HG03159 (cell line): Measurements from ENCODE around the gene VPS18.

Source experiments
- ATAC-seq: cut with Tn5 transposase; IDR thresholded peaks from one replicate; pipeline ENCODE4 v1.9.1; 2021; ENCODE audit warnings: mild to moderate bottlenecking, moderate library complexity; ENCODE audit not compliant: unreplicated experiment

The VPS18 gene

DNA sequence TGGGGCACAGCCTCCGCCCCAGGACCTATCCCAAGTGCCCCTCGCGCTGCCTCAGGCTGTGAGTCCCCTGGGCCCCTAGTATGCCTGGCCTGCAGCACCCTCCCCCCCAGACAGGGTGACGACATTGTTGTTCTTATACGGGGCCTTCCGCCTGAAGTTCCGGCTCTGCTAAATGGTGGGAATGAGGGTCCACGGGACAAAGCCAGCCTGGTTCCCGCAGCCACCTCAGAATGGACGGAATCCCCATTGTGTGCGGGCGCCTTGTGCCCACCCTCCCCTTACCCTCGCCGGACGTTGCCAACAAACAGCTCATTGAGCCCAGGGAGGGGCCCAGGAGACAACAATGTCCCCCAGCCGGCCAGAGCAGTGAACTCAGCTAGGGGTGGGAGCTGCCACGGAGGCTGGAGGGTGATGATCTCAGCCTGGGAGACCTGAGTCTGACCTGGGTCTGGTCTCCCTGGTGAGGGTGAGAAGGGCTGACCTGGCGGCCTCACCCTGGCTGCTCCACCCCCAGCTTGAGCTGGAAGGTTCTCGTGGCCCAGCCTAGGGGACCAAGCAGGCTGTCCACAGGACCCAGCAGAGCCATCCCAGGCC, 24.6 kb downstream of the VPS18 start:
- ATAC-seq, result no peak

DNA sequence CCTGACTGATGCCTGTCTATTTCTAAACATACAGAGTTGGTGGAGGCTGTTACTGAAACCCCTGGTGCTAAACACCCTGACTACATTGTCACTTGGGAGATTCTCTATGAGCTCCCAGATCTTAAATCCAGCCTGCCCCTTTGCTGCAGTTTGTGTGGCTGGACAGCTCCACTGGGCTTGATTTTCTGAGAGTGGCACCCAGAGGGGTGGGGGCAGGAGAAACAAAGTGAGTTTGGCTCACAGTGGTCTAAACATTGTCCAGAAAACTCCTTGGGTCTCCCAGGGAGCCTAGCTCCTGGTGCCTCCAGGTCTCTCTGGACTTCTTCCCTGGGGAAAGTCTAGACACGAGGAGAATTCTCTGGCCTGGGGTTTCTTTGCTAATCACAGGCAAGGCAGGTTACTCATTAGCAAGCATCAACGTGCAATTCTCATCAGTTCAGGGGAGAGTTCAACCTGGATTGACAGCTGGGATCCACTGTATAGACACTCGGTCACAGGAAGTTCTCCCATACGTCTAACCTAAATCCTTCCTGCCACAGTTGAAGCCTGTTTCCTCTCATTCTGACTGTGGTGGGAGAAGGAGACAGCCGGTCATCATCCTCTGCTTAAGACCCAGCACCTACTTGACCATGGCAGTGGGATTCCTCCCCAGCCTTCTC, 27.8 kb downstream of the VPS18 start:
- no peak for ATAC-seq

DNA sequence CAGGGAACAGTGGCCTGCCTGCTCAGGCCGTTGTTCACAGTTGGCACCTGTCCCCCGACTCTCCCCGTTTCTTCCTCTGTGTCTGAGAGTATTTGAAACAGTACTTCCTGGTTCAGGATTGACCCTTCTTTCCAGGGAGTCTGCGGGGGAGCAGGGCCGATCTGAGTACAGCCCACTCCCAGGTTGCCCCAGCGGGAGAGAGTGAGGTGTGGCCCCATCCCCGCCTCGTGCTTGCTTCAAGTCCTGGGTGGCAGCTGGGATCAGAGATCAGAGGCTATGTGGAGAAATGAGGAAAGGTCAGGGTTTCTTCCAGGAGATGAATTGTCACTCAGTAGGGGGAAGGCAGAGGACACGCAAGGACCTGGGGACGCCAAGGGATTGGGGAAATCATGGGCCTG, 28.4 kb downstream of the VPS18 start:
- ATAC-seq, result no peak

DNA sequence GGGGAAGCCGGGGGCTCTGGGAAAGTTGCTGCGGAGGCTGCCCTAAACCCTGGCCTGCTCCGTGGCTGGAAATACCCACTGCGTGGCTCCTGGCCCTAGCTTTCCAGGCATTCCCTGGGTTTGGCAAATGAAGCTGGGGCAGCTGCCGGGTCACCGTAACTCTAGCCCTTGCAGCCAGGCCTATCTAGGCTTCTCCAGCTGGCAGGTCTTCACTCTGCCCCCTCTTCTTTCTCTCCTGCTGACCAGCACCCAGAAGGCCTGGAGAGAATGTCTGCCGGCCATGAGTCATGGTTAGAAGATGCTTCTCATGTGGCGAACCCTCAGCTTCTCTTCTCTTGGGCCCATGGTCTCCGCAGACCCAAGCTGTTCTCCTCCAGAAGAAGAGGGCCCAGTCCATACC, 29.3 kb downstream of the VPS18 start:
- ATAC-seq, result no peak

DNA sequence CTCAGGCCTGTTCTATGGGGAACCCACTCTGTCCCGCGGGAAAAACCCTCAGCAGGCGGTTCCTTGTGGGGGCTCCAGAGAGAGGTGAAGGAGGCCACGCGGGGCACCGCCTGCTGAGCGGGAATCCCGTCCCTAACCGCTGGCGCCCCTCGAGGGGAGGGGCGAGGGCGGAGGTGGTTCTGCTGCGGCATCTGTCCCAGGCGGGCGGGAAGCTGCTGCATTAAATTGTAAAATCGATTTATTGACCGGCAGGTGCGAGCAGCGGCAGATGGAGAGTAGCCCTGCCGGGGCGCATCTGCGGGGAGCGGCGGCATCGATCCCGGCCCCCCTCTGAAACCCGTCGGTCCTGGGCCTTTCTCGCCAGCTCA, 31.2 kb downstream of the VPS18 start:
- no peak for ATAC-seq

DNA sequence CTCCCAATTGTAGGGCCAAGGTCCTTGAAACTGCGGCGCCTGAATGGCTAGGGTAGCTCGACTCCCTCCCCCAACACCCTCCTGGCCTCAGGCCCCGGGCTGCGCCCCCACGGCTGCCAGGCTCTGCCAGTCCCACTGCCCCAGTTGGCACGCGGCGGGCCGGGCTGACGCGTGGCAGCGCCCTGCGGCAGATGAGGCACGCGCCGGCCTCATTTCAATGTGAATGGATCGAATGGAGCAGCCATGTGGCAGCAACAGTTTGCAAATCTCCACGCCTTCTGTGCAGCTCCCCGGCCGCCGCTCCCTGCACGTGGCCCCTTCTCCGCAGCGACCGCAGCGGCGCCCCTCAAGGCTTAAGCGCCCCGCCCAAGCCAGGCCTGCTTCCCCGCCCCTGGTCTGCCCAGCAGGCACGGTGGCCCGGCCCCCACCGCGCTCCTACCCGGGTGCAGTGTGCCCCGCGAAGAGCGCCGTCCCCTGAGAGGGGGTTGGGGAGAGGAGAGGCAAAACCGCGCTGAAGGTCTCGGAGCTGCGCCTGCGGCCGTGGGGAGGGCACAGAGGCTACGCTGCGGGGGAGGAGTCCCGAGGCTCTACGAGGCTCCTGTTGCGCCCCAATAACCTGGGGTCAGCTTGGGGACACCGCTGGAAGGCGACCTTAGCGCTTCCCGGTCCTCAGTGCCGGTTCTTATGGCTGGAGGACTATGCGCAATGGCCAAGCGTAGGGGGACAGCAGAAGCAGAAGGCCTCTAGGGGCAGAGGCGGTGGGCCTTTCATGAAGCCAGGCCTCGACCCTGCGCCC, 31.8 kb downstream of the VPS18 start:
- no peak for ATAC-seq

DNA sequence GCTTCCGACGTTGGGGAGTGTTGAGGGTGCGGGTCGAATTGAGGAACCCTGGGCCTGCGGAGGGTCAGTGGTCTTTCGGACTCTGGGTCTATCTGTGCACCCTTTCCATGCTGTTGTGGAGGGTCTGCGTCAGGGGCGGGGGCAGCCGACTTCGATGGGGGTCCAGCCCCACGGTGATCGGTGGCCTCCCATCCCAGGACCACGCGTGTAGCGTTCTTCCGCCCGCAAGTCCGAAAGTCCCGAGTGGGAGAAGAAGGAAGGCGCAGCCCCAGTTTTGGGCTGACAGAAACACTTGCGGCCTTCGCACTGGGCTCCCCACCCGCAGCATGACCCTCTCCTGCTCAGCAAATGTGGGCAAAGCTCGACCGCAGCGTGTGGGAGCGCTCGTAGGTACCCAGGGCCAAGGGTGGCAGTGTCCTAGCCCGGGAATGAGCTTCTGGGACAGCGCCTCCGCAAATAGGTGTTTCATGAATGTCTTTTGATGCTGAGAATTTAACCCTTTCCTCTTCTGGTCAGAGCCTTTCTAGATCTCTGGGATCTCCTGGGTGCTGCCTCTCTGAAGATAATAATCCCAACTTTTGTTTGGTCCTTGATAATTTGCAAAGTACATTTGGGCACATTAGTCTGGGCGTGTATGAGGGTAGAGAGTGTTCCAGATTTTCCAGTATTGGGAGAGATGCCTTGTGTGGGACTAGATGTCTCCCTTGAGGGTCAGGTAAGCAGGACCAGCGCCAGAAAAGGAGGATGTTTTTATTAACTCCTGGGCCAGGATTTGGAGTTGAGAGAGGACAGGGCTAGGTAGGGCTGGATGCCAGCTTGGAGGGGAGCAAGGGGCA, 32.6 kb downstream of the VPS18 start:
- ATAC-seq, result no peak

DNA sequence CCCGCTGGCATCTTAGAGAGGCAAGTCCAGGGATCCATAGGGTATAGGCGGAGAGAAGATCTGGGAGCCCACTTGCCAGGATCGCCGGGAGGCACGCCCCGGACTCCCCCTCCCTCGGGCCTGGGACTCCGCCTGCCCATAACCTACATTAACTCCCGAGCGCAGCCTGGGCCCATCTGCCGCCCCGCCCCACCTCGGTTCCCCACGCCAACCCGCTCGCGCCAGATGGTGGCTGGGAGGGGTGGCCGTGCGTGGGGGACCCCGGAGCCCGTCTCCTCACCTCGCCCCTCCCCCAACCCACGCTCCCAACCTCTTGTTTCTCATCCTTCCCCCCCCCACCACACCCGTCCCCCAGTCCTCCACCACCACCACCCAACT, 33.2 kb downstream of the VPS18 start:
- ATAC-seq, result no peak

DNA sequence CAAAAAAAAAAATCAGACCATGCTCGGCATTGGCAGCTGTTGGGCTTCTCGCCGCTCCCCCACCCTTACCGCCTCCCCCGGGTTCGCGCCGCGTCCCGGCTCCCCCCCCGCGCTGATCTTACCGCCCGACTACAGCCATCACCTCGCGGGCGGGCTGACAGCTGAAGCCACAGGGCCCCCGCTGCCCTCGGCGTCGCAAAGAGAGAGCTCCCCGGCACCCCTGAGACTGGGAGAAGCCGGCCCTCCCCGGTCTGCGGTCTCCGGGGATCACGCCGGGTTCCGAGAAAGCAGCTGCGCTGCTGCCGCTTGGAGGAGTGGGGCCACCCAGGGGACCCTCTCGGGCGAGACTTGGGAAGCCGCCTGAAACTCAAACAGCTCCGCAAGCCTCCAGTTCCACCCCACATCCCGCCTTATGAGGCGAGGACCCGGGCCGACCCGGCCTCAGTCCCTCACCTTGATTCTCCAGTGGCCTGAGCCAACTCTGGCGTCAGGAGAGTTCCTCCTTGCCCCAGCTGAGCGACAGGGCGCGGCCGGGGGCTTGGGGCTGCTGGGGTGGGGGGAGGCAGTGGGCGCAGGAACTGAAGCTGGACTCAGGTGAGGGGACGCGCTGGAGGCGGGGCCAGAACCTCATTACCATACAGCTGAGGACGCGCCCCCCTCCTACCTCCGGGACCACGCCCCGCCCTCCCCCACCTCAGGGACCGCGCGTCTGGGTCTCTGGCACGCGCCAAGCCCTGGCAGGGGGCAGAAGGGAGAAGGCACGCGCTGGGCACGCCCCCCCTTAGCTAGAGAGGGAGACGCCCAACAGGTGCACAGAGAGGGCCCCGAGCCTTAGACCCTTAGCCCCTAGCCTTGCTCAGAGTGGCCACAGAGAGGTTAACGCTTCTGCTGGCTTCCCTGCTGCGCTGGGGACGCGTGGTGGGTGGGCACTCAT, 33.9 kb downstream of the VPS18 start:
- no peak for ATAC-seq

DNA sequence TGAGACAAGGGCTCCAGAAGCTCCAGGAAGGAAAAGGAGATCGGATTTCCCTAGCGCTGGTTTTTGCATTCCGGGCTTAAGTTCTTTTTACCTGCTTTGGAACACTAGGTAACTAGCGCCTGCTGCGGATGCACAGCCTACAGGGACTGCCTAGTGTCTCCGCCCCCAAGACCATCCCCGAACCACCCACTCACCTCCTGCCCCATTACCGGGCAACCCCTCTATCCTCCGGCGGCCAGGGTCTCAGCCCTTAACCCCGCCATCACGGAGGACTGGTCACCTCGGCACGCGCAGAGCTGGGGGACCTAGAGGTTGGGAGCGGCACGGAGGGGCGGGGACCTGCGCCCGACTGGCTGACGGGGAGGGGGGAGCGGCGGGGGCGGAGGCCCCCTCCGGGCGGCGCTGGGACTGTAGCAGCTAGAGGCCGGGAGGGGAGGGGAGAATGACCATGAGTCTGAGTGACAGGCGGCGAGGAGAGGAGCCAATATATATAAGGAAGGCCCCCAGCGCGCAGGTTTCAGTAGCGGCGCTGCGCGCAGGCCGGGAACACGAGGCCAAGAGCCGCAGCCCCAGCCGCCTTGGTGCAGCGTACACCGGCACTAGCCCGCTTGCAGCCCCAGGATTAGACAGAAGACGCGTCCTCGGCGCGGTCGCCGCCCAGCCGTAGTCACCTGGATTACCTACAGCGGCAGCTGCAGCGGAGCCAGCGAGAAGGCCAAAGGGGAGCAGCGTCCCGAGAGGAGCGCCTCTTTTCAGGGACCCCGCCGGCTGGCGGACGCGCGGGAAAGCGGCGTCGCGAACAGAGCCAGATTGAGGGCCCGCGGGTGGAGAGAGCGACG, 34.8 kb downstream of the VPS18 start, which contains the start of gene DLL4:
TSS of gene DLL4 (plus strand) at position 520 of the 839 bp plus-strand sequence. CDS start 329 bp downstream, outside the sequence.
- ATAC-seq, result no peak

DNA sequence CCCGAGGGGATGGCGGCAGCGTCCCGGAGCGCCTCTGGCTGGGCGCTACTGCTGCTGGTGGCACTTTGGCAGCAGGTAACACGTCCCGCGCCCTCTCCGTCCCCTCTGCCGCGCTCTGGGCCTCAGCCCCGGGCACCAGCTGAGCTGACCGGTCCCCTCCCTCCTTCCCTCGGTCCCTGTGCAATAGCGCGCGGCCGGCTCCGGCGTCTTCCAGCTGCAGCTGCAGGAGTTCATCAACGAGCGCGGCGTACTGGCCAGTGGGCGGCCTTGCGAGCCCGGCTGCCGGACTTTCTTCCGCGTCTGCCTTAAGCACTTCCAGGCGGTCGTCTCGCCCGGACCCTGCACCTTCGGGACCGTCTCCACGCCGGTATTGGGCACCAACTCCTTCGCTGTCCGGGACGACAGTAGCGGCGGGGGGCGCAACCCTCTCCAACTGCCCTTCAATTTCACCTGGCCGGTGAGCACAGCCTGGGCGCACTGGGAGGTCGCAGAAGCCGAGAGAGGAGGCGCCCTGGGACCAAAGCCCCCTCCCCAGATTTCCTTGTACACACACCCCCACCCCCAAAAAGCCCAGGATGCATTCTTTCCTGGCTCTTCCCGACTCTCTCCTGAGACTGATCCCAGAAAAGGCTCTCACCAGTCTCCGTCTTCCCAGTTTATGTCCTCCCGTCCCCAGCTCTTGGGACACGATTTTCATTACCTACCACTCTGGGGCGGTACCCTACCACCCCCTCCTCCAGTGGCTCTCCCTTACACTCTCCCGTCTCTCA, 35.6 kb downstream of the VPS18 start:
- ATAC-seq, result no peak

DNA sequence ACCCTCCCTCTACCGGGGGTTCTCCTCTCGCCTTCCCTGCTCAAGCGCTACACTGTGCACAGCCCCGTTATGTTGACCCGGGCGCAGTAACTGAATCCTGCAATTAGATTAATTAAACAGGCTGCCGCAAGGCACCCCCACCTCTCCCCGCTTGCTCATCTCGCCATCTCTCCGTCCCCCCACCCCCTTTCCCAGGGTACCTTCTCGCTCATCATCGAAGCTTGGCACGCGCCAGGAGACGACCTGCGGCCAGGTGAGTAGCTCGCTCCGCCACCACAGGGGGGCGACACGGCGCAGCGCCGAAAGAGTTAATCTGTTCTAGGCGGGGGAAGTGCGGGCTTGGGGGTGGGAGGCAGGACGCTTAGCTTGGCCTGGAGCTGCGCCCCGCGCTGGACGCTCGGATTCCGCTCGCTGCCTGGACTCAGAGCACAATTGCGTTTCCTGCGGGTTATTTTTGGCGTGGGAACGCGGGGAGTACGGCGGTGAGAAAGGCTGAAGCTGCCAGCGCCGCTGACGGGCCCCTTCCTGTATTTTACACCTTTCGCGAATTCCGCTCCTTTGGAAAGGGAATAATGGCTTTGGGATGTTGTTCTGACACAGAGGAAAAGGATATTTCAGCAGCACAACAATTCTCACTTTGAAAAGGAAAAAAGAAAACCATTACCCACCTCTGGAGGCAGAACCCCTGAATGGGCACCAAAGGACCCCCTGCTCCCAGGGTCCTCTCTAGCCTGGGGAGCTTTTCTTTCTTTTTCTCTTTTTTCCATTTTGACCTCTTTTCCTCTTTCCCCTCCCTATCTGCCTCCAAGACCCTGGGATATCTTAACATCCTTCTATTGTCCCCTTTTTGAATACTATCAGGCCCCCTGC, 36.4 kb downstream of the VPS18 start:
- ATAC-seq, result no peak

DNA sequence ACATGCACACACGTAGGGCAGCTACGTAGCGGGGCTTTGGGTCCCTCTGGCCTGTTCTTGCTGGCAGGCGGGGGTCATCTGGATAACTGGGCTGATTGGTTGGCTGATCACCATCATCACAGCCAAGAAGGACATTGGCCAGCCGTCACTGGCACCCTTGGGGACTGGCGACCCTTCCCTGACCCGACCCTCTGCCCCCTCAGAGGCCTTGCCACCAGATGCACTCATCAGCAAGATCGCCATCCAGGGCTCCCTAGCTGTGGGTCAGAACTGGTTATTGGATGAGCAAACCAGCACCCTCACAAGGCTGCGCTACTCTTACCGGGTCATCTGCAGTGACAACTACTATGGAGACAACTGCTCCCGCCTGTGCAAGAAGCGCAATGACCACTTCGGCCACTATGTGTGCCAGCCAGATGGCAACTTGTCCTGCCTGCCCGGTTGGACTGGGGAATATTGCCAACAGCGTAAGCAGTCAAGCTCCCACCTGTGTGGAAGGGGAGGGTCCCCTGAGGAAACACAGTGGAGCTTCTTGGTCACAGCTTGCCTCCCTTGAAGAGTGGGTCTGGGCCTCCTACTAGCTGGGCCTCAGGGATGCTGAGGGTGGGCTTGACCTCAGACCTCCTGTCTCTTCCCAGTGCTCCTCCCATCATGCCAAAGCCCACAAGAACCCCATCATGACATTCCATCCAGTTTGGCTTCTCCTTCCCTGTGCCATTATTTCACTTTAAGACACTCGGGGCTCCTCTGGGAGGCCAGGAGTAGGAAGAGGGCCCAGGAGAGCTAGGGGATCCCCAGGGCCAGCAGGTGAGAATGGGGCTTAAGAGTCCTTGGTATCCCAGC, 37.3 kb downstream of the VPS18 start:
- no peak for ATAC-seq

DNA sequence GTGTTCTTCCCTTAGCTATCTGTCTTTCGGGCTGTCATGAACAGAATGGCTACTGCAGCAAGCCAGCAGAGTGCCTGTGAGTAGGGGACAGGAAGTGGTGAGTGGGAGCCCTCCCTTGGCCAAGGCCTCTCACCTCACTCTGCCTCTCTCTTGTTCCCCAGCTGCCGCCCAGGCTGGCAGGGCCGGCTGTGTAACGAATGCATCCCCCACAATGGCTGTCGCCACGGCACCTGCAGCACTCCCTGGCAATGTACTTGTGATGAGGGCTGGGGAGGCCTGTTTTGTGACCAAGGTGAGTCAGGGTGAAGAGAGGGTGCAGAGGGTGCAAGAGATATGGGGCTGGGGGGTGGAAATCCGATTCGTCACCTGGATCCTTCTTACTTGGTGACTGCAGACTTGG, 37.9 kb downstream of the VPS18 start:
- ATAC-seq, result no peak

DNA sequence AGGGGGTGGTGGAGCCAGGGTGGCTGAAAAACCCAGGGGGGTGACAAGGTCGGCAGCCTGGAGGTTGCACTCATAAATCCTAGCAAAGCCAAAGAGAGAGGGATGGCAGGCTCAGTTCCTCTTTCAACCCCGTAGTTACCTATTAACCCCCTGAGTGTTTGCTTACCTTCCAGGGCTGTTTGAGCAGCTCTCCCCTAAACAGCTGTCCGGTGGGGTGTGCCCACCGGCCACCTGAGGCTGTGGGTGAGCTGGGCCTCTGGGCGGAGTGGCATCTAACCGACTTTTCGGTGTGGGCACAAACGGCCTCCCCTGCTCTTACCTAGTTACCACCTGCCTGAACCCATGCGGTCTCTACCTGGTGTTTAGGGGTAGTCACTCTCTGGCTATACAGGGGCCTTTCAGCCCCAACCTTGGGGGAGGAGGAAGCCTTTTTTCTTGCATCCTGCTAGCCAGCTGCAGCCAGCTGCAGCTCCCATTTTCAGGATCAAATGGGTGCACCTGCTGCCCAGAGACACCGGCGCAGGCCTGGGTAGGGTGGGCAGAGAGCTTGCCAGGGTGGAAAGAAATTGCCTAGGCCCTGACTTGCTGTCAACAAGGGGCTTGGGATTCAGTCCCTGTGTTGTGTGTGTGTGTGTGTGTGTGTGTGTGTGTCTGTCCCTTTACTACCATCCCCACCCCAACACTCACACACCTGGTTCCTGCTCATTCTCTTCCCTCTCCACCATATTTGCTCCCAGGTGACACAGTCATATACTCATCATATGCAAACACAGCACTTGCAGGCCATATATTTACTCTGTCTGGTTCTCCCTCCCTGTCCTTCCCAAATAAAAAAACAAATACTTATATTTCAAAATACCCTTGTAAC, 38.6 kb downstream of the VPS18 start:
- ATAC-seq, result no peak

DNA sequence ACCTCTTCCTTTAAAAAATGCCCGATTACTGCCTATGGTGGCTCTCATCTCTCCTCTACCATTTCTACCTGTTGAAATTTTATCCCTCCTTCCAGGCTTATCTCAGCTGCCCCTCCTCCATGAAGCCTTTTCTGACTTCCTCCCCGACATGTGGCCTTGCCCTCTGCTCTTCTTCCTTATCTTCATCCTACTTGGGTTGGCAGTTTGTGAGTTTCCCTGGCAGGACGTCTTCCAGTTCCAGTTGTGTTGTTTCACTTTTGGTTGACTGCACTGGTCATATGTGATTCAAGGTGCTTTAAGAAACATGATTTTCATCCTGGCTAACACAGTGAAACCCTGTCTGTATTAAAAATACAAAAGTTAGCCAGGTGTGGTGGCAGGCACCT, 39.3 kb downstream of the VPS18 start:
- no peak for ATAC-seq
